ENCODE data around the gene SRGAP3. TPM values are rescaled to one million over a fixed set of nuclear protein-coding genes. Genes with fewer than 3 reads are reported as not detected.

The SRGAP3 gene
- total and polyA plus RNA-seq, 7 experiments from 2014 or later, result 1.4 to 6.0 (median 4.6) TPM

- no peak for DNase-seq
- CTCF ChIA-PET, result no interaction called here
- Histone ChIP-seq H3K9me3 (ENCODE audit: control insufficient read depth in 2 of 3, low read length in 3 of 3) (no peaks in the 10 kb centered on the region), H3K27ac (ENCODE audit: low read depth, low read length) (no peak overlapping the region), H3K4me3 (ENCODE audit: low read length) (no peak overlapping the region), H3K4me1 (ENCODE audit: control insufficient read depth in 2 of 2, insufficient read depth in 2 of 2, low read length in 2 of 2) (no peaks in the 10 kb centered on the region), H3K36me3 (ENCODE audit: control insufficient read depth in 2 of 3, insufficient read depth in 3 of 3, low read length in 3 of 3) (no peaks in the 10 kb centered on the region), H3K27me3 (ENCODE audit: control insufficient read depth in 2 of 2, insufficient read depth in 2 of 2, low read length in 2 of 2) (no peaks in the 10 kb centered on the region)
- no peaks in the 10 kb centered on the region for H3K9me3 Mint-ChIP-seq
- no peak for ATAC-seq
- POLR2A ChIA-PET, result no interaction called here
- intact Hi-C loops (cut with micrococcal nuclease), result no loop called here
- H3K27ac Mint-ChIP-seq, result no peak overlapping the region
- H3K4me1 Mint-ChIP-seq, result no peaks in the 10 kb centered on the region
- H3K36me3 Mint-ChIP-seq, result no peaks in the 10 kb centered on the region
- no peak overlapping the region for H3K4me3 Mint-ChIP-seq
- H3K27me3 Mint-ChIP-seq, result peaks cover 0 to 4% (median 0%) of the 10 kb centered on the region in 5 donors
Observed at GRCh38 chr3:9035473-9035872, 214.0 kb downstream of the SRGAP3 start.

GRCh38 chr3:9033867-9034266, 215.6 kb downstream of the SRGAP3 start:
- ATAC-seq (no peak), DNase-seq (no peak)
- Mint-ChIP-seq H3K9me3 (no peaks in the 10 kb centered on the region), H3K36me3 (no peaks in the 10 kb centered on the region), H3K27me3 (peaks cover 0 to 4% (median 0%) of the 10 kb centered on the region in 5 donors), H3K4me3 (no peak overlapping the region), H3K27ac (no peak overlapping the region), H3K4me1 (no peaks in the 10 kb centered on the region)
- H3K9me3 ChIP-seq (ENCODE audit: control insufficient read depth in 2 of 3, low read length in 3 of 3), result no peaks in the 10 kb centered on the region
- H3K36me3 ChIP-seq (ENCODE audit: control insufficient read depth in 2 of 3, insufficient read depth in 3 of 3, low read length in 3 of 3), result no peaks in the 10 kb centered on the region
- H3K4me3 ChIP-seq (ENCODE audit: low read length), result no peak overlapping the region
- intact Hi-C loops (cut with micrococcal nuclease), result no loop called here
- H3K4me1 ChIP-seq (ENCODE audit: control insufficient read depth in 2 of 2, insufficient read depth in 2 of 2, low read length in 2 of 2), result no peaks in the 10 kb centered on the region
- no peaks in the 10 kb centered on the region for H3K27me3 ChIP-seq (ENCODE audit: control insufficient read depth in 2 of 2, insufficient read depth in 2 of 2, low read length in 2 of 2)
- H3K27ac ChIP-seq (ENCODE audit: low read depth, low read length), result no peak overlapping the region
- ChIA-PET CTCF (no interaction called here), POLR2A (no interaction called here)

GRCh38 chr3:9032231-9032777, 217.1 kb downstream of the SRGAP3 start:
- Histone ChIP-seq H3K36me3 (ENCODE audit: control insufficient read depth in 2 of 3, insufficient read depth in 3 of 3, low read length in 3 of 3) (no peaks in the 10 kb centered on the region), H3K9me3 (ENCODE audit: control insufficient read depth in 2 of 3, low read length in 3 of 3) (no peaks in the 10 kb centered on the region), H3K4me1 (ENCODE audit: control insufficient read depth in 2 of 2, insufficient read depth in 2 of 2, low read length in 2 of 2) (no peaks in the 10 kb centered on the region), H3K4me3 (ENCODE audit: low read length) (no peak overlapping the region), H3K27ac (ENCODE audit: low read depth, low read length) (no peak overlapping the region), H3K27me3 (ENCODE audit: control insufficient read depth in 2 of 2, insufficient read depth in 2 of 2, low read length in 2 of 2) (no peaks in the 10 kb centered on the region)
- intact Hi-C loops (cut with micrococcal nuclease), result no loop called here
- H3K4me1 Mint-ChIP-seq, result no peaks in the 10 kb centered on the region
- no peaks in the 10 kb centered on the region for H3K9me3 Mint-ChIP-seq
- ChIA-PET POLR2A (no interaction called here), CTCF (no interaction called here)
- no peak overlapping the region for H3K4me3 Mint-ChIP-seq
- DNase-seq, result no peak
- H3K27ac Mint-ChIP-seq, result no peak overlapping the region
- no peaks in the 10 kb centered on the region for H3K36me3 Mint-ChIP-seq
- peaks cover 0 to 4% (median 0%) of the 10 kb centered on the region in 5 donors for H3K27me3 Mint-ChIP-seq
- no peak for ATAC-seq

- Mint-ChIP-seq H3K4me1 (no peaks in the 10 kb centered on the region), H3K9me3 (no peaks in the 10 kb centered on the region), H3K36me3 (no peaks in the 10 kb centered on the region), H3K4me3 (no peak overlapping the region), H3K27ac (no peak overlapping the region), H3K27me3 (peaks cover 0 to 4% (median 0%) of the 10 kb centered on the region in 5 donors)
- DNase-seq, result no peak
- Histone ChIP-seq H3K27me3 (ENCODE audit: control insufficient read depth in 2 of 2, insufficient read depth in 2 of 2, low read length in 2 of 2) (no peaks in the 10 kb centered on the region), H3K4me1 (ENCODE audit: control insufficient read depth in 2 of 2, insufficient read depth in 2 of 2, low read length in 2 of 2) (no peaks in the 10 kb centered on the region), H3K9me3 (ENCODE audit: control insufficient read depth in 2 of 3, low read length in 3 of 3) (no peaks in the 10 kb centered on the region), H3K27ac (ENCODE audit: low read depth, low read length) (no peak overlapping the region), H3K36me3 (ENCODE audit: control insufficient read depth in 2 of 3, insufficient read depth in 3 of 3, low read length in 3 of 3) (no peaks in the 10 kb centered on the region), H3K4me3 (ENCODE audit: low read length) (no peak overlapping the region)
- intact Hi-C loops (cut with micrococcal nuclease), result no loop called here
- POLR2A ChIA-PET, result no interaction called here
- ATAC-seq, result no peak
- CTCF ChIA-PET, result no interaction called here
Observed at GRCh38 chr3:9030034-9030433, 219.4 kb downstream of the SRGAP3 start.

- Mint-ChIP-seq H3K27me3 (peaks cover 0 to 4% (median 0%) of the 10 kb centered on the region in 5 donors), H3K4me3 (no peak overlapping the region)
Observed at GRCh38 chr3:9028134-9028533, 221.3 kb downstream of the SRGAP3 start.

GRCh38 chr3:9026320-9027045, 223.0 kb downstream of the SRGAP3 start:
- H3K27me3 Mint-ChIP-seq, result peaks cover 0 to 3% (median 0%) of the 10 kb centered on the region in 5 donors
- Histone ChIP-seq H3K27me3 (ENCODE audit: control insufficient read depth in 2 of 2, insufficient read depth in 2 of 2, low read length in 2 of 2) (no peaks in the 10 kb centered on the region), H3K36me3 (ENCODE audit: control insufficient read depth in 2 of 3, insufficient read depth in 3 of 3, low read length in 3 of 3) (no peaks in the 10 kb centered on the region), H3K9me3 (ENCODE audit: control insufficient read depth in 2 of 3, low read length in 3 of 3) (no peaks in the 10 kb centered on the region), H3K4me3 (ENCODE audit: low read length) (no peak overlapping the region), H3K27ac (ENCODE audit: low read depth, low read length) (no peak overlapping the region), H3K4me1 (ENCODE audit: control insufficient read depth in 2 of 2, insufficient read depth in 2 of 2, low read length in 2 of 2) (no peaks in the 10 kb centered on the region)
- H3K27ac Mint-ChIP-seq, result no peak overlapping the region
- intact Hi-C loops (cut with micrococcal nuclease), result no loop called here
- no peaks in the 10 kb centered on the region for H3K4me1 Mint-ChIP-seq
- ATAC-seq (no peak), DNase-seq (no peak)
- H3K4me3 Mint-ChIP-seq, result no peak overlapping the region
- peaks cover 0 to 10% (median 0%) of the 10 kb centered on the region in 5 donors for H3K36me3 Mint-ChIP-seq
- CTCF ChIA-PET, result no interaction called here
- POLR2A ChIA-PET, result no interaction called here
- no peaks in the 10 kb centered on the region for H3K9me3 Mint-ChIP-seq

More at GRCh38 chr3:9028134-9028533, 221.3 kb downstream of the SRGAP3 start:
- no peak overlapping the region for H3K4me3 ChIP-seq (ENCODE audit: low read length)
- Mint-ChIP-seq H3K36me3 (peaks cover 0 to 5% (median 0%) of the 10 kb centered on the region in 5 donors), H3K4me1 (no peaks in the 10 kb centered on the region), H3K27ac (no peak overlapping the region), H3K9me3 (no peaks in the 10 kb centered on the region)
- CTCF ChIA-PET, result no interaction called here
- H3K9me3 ChIP-seq (ENCODE audit: control insufficient read depth in 2 of 3, low read length in 3 of 3), result no peaks in the 10 kb centered on the region
- H3K27me3 ChIP-seq (ENCODE audit: control insufficient read depth in 2 of 2, insufficient read depth in 2 of 2, low read length in 2 of 2), result no peaks in the 10 kb centered on the region
- no peak for ATAC-seq
- no peaks in the 10 kb centered on the region for H3K36me3 ChIP-seq (ENCODE audit: control insufficient read depth in 2 of 3, insufficient read depth in 3 of 3, low read length in 3 of 3)
- POLR2A ChIA-PET, result no interaction called here
- DNase-seq, result no peak
- intact Hi-C loops (cut with micrococcal nuclease), result no loop called here
- no peak overlapping the region for H3K27ac ChIP-seq (ENCODE audit: low read depth, low read length)
- no peaks in the 10 kb centered on the region for H3K4me1 ChIP-seq (ENCODE audit: control insufficient read depth in 2 of 2, insufficient read depth in 2 of 2, low read length in 2 of 2)

- no peaks in the 10 kb centered on the region for H3K9me3 ChIP-seq (ENCODE audit: control insufficient read depth in 2 of 3, low read length in 3 of 3)
- DNase-seq (no peak), ATAC-seq (no peak)
- Mint-ChIP-seq H3K4me3 (no peak overlapping the region), H3K4me1 (no peaks in the 10 kb centered on the region), H3K36me3 (peaks cover 0 to 10% (median 0%) of the 10 kb centered on the region in 5 donors), H3K27ac (no peak overlapping the region), H3K27me3 (peaks cover 0 to 4% (median 0%) of the 10 kb centered on the region in 5 donors), H3K9me3 (no peaks in the 10 kb centered on the region)
- H3K4me1 ChIP-seq (ENCODE audit: control insufficient read depth in 2 of 2, insufficient read depth in 2 of 2, low read length in 2 of 2), result no peaks in the 10 kb centered on the region
- ChIA-PET POLR2A (no interaction called here), CTCF (no interaction called here)
- H3K27me3 ChIP-seq (ENCODE audit: control insufficient read depth in 2 of 2, insufficient read depth in 2 of 2, low read length in 2 of 2), result no peaks in the 10 kb centered on the region
- H3K4me3 ChIP-seq (ENCODE audit: low read length), result no peak overlapping the region
- intact Hi-C loops (cut with micrococcal nuclease), result no loop called here
- no peaks in the 10 kb centered on the region for H3K36me3 ChIP-seq (ENCODE audit: control insufficient read depth in 2 of 3, insufficient read depth in 3 of 3, low read length in 3 of 3)
- no peak overlapping the region for H3K27ac ChIP-seq (ENCODE audit: low read depth, low read length)
Observed at GRCh38 chr3:9024341-9024740, 225.1 kb downstream of the SRGAP3 start.
